Activated CD4-positive, alpha-beta T cell treated with anti-CD3 and anti-CD28 coated beads for 36 hours (primary cell): ENCODE results near the gene CDC20B. TPM values are rescaled to one million over a fixed set of nuclear protein-coding genes. Genes with fewer than 3 reads are reported as not detected.
A peak's percentile ranks its signal among the peaks of the same experiment; 100 is the strongest.
"Not testable (repeated sequence)": the region's sequence is repeated elsewhere in the genome, so short reads cannot be mapped to it uniquely, and the experiment has no call there.

ENCODE experiments used
- ATAC-seq: fragments of 200-7000 bp; cut with Tn5 transposase; one replicate; pipeline ENCODE4 v1.10.0; 2021; ENCODE audit warnings: mild to moderate bottlenecking, moderate library complexity
- CTCF ChIA-PET: fragments of 350-600 bp; sonication (Branson Sonifier 250); formaldehyde crosslinking; loops from one replicate; lab custom pipeline; 2021; ENCODE audit warnings: antibody characterized with exemption; lab: Charles Lee
- POLR2A ChIA-PET: fragments of 350-600 bp; sonication (Branson Sonifier 250); formaldehyde crosslinking; loops from one replicate; lab custom pipeline; 2021; ENCODE audit warnings: antibody characterized with exemption, inconsistent platforms; lab: Charles Lee
- DNase-seq: peaks from one replicate; pipeline ENCODE4 v3.0.0-alpha.2; 2020
- H3K27ac Mint-ChIP-seq: one replicate; pipeline ENCODE4 v1.8.0; 2021; ENCODE audit warnings: mixed read lengths
- H3K27me3 Mint-ChIP-seq: one replicate; pipeline ENCODE4 v1.8.0; 2021; ENCODE audit warnings: mixed read lengths
- H3K36me3 Mint-ChIP-seq: one replicate; pipeline ENCODE4 v1.8.0; 2021; ENCODE audit warnings: low read depth, mixed read lengths
- H3K4me1 Mint-ChIP-seq: one replicate; pipeline ENCODE4 v1.8.0; 2021; ENCODE audit warnings: mixed read lengths
- H3K4me3 Mint-ChIP-seq: one replicate; pipeline ENCODE4 v1.8.0; 2021; ENCODE audit warnings: mild to moderate bottlenecking, moderate library complexity, mixed read lengths
- H3K9me3 Mint-ChIP-seq: one replicate; pipeline ENCODE4 v1.8.0; 2021; ENCODE audit warnings: low read depth, mixed read lengths
- intact Hi-C, 2 experiments: fragments of 100-400 bp; cut with DNase I in 1 of 2; cut with micrococcal nuclease in 1 of 2; formaldehyde crosslinking; loops; one replicate each; pipeline versions ENCODE4 v1.14.2 to v1.15.1; 2022 to 2024; cut with DNase I, micrococcal nuclease
- total RNA-seq, 2 experiments: library from RNA; stranded (reverse); gene quantifications; one replicate each; pipeline ENCODE4 v1.2.3, GENCODE V29; 2021

Gene CDC20B
- total RNA-seq, 2 experiments from 2014 or later = not detected

- Mint-ChIP-seq H3K36me3 (peaks cover 25% of the 10 kb centered on the region), H3K9me3 (peaks cover 31% of the 10 kb centered on the region), H3K4me1 (peaks cover 72% of the 10 kb centered on the region), H3K27me3 (peaks cover 19% of the 10 kb centered on the region), H3K4me3 (peak overlapping the region; percentile 50), H3K27ac (no peak overlapping the region)
- peak; percentile 10 for DNase-seq
- CTCF ChIA-PET = interaction anchor here (1.0 kb wide), 1 partner anchor 234 kb away, joined by 3 read pairs; no protein-coding TSS in a partner anchor
- intact Hi-C loops = loop anchor here (1.0 to 5.0 kb wide), 5 partner anchors 29 to 198 kb away; no protein-coding TSS in a partner anchor
- ATAC-seq = peak; percentile 79
- POLR2A ChIA-PET = no interaction called here
Observed at GRCh38 chr5:55101556-55102276, 71.3 kb downstream of the CDC20B start.

- H3K4me3 Mint-ChIP-seq, H3K27ac Mint-ChIP-seq, DNase-seq, POLR2A ChIA-PET, CTCF ChIA-PET, ATAC-seq: not testable (repeated sequence)
- Mint-ChIP-seq H3K9me3 (peaks cover 31% of the 10 kb centered on the region), H3K27me3 (peaks cover 19% of the 10 kb centered on the region), H3K4me1 (peaks cover 77% of the 10 kb centered on the region), H3K36me3 (peaks cover 27% of the 10 kb centered on the region)
- intact Hi-C loops = loop anchor here in 1 of 2 experiments (5.0 kb wide), 1 partner anchor 64 kb away; no protein-coding TSS in a partner anchor
Observed at GRCh38 chr5:55101148-55101547, 71.8 kb downstream of the CDC20B start.

- H3K4me3 Mint-ChIP-seq = no peak overlapping the region
- ChIA-PET POLR2A (no interaction called here), CTCF (interaction anchor here (1.2 to 1.3 kb wide), 2 partner anchors 23 to 49 kb away, joined by 3 to 4 read pairs; no protein-coding TSS in a partner anchor)
- ATAC-seq (peak; percentile 16), DNase-seq (peak; percentile 15)
- peaks cover 67% of the 10 kb centered on the region for H3K4me1 Mint-ChIP-seq
- H3K27ac Mint-ChIP-seq = no peak overlapping the region
- H3K36me3 Mint-ChIP-seq = peaks cover 27% of the 10 kb centered on the region
- intact Hi-C loops = loop anchor here in 1 of 2 experiments (10.0 kb wide), 1 partner anchor 852 kb away; no protein-coding TSS in a partner anchor
- H3K9me3 Mint-ChIP-seq = peaks cover 31% of the 10 kb centered on the region
- H3K27me3 Mint-ChIP-seq = peaks cover 10% of the 10 kb centered on the region
Observed at GRCh38 chr5:55096861-55097260, 76.1 kb downstream of the CDC20B start.

- H3K9me3 Mint-ChIP-seq = peaks cover 31% of the 10 kb centered on the region
- no peak overlapping the region for H3K4me3 Mint-ChIP-seq
- POLR2A ChIA-PET = no interaction called here
- peaks cover 10% of the 10 kb centered on the region for H3K27me3 Mint-ChIP-seq
- H3K27ac Mint-ChIP-seq = peak overlapping the region; percentile 17
- intact Hi-C loops = loop anchor here in 1 of 2 experiments (10.0 kb wide), 1 partner anchor 851 kb away; no protein-coding TSS in a partner anchor
- CTCF ChIA-PET = interaction anchor here (0.6 to 2.0 kb wide), 4 partner anchors 22 to 131 kb away, joined by 3 to 5 read pairs (median 4); no protein-coding TSS in a partner anchor
- peaks cover 27% of the 10 kb centered on the region for H3K36me3 Mint-ChIP-seq
- peak; percentile 19 for DNase-seq
- peak; percentile 81 for ATAC-seq
- H3K4me1 Mint-ChIP-seq = peaks cover 60% of the 10 kb centered on the region
Observed at GRCh38 chr5:55096182-55096581, 76.8 kb downstream of the CDC20B start.

- intact Hi-C loops = loop anchor here in 1 of 2 experiments (10.0 kb wide), 1 partner anchor 846 kb away; no protein-coding TSS in a partner anchor
- H3K36me3 Mint-ChIP-seq, H3K27me3 Mint-ChIP-seq, H3K9me3 Mint-ChIP-seq, POLR2A ChIA-PET, H3K4me3 Mint-ChIP-seq, H3K27ac Mint-ChIP-seq, ATAC-seq, DNase-seq: not testable (repeated sequence)
- CTCF ChIA-PET = interaction anchor here (1.4 kb wide), 1 partner anchor 147 kb away, joined by 3 read pairs; no protein-coding TSS in a partner anchor
- H3K4me1 Mint-ChIP-seq = peaks cover 18% of the 10 kb centered on the region
Observed at GRCh38 chr5:55091011-55091410, 82.0 kb downstream of the CDC20B start.

GRCh38 chr5:55089301-55089700, 83.7 kb downstream of the CDC20B start:
- DNase-seq, intact Hi-C loops, H3K27ac Mint-ChIP-seq, H3K36me3 Mint-ChIP-seq, H3K27me3 Mint-ChIP-seq, H3K9me3 Mint-ChIP-seq, H3K4me1 Mint-ChIP-seq, CTCF ChIA-PET, H3K4me3 Mint-ChIP-seq, ATAC-seq: not testable (repeated sequence)
- POLR2A ChIA-PET = interaction anchor here (0.6 kb wide), 1 partner anchor 901 kb away, joined by 3 read pairs; no protein-coding TSS in a partner anchor

- Mint-ChIP-seq H3K4me3 (no peak overlapping the region), H3K4me1 (no peaks in the 10 kb centered on the region), H3K9me3 (peaks cover 13% of the 10 kb centered on the region), H3K27ac (no peak overlapping the region), H3K27me3 (peaks cover 2% of the 10 kb centered on the region), H3K36me3 (peaks cover 9% of the 10 kb centered on the region)
- ChIA-PET POLR2A (no interaction called here), CTCF (interaction anchor here (1.0 kb wide), 1 partner anchor 10 kb away, joined by 3 read pairs; no protein-coding TSS in a partner anchor)
- intact Hi-C loops = no loop called here
- no peak for ATAC-seq
- DNase-seq = no peak
Observed at GRCh38 chr5:55081541-55081940, 91.4 kb downstream of the CDC20B start.

GRCh38 chr5:55073211-55073610, 99.8 kb downstream of the CDC20B start:
- H3K4me3 Mint-ChIP-seq = peak overlapping the region; percentile 23
- ChIA-PET POLR2A (no interaction called here), CTCF (interaction anchor here (0.9 to 1.8 kb wide), 4 partner anchors 11 to 172 kb away, joined by 4 to 7 read pairs (median 6); no protein-coding TSS in a partner anchor)
- no peaks in the 10 kb centered on the region for H3K36me3 Mint-ChIP-seq
- peaks cover 33% of the 10 kb centered on the region for H3K4me1 Mint-ChIP-seq
- H3K27ac Mint-ChIP-seq = peak overlapping the region; percentile 52
- intact Hi-C loops = loop anchor here (2.0 to 10.0 kb wide), 5 partner anchors 48 to 1252 kb away; partner anchors contain the start of genes GZMK (in 1 of the 2) and IL6ST (in 1 of the 2)
- DNase-seq (peak; percentile 24), ATAC-seq (peak; percentile 47)
- H3K9me3 Mint-ChIP-seq = no peaks in the 10 kb centered on the region
- peaks cover 3% of the 10 kb centered on the region for H3K27me3 Mint-ChIP-seq

- ChIA-PET POLR2A (no interaction called here), CTCF (interaction anchor here (0.6 to 1.8 kb wide), 6 partner anchors 11 to 378 kb away, joined by 3 to 7 read pairs (median 4); no protein-coding TSS in a partner anchor)
- Mint-ChIP-seq H3K36me3 (no peaks in the 10 kb centered on the region), H3K9me3 (no peaks in the 10 kb centered on the region), H3K27ac (peak overlapping the region; percentile 52), H3K4me1 (peaks cover 33% of the 10 kb centered on the region), H3K4me3 (peak overlapping the region; percentile 23), H3K27me3 (peaks cover 2% of the 10 kb centered on the region)
- peak; percentile 83 for ATAC-seq
- intact Hi-C loops = loop anchor here (1.0 to 10.0 kb wide), 9 partner anchors 10 to 1252 kb away; partner anchors contain the start of genes GZMA (in 2 of the 2), GZMK (in 1 of the 2) and IL6ST (in 1 of the 2)
- DNase-seq = no peak
Observed at GRCh38 chr5:55072666-55073065, 100.3 kb downstream of the CDC20B start.

GRCh38 chr5:55071413-55071812, 101.6 kb downstream of the CDC20B start:
- Mint-ChIP-seq H3K9me3 (no peaks in the 10 kb centered on the region), H3K36me3 (no peaks in the 10 kb centered on the region), H3K4me1 (peaks cover 43% of the 10 kb centered on the region), H3K27ac (no peak overlapping the region), H3K4me3 (no peak overlapping the region), H3K27me3 (peaks cover 2% of the 10 kb centered on the region)
- CTCF ChIA-PET = interaction anchor here (1.1 to 1.8 kb wide), 3 partner anchors 9 to 127 kb away, joined by 3 to 7 read pairs (median 4); no protein-coding TSS in a partner anchor
- intact Hi-C loops = loop anchor here (5.0 to 10.0 kb wide), 3 partner anchors 61 to 1253 kb away; partner anchors contain the start of gene IL6ST (in 1 of the 2)
- DNase-seq (no peak), ATAC-seq (no peak)
- POLR2A ChIA-PET = no interaction called here

GRCh38 chr5:55070968-55071367, 102.0 kb downstream of the CDC20B start:
- Mint-ChIP-seq H3K27ac (no peak overlapping the region), H3K4me1 (peaks cover 47% of the 10 kb centered on the region), H3K4me3 (no peak overlapping the region), H3K36me3 (no peaks in the 10 kb centered on the region), H3K9me3 (no peaks in the 10 kb centered on the region), H3K27me3 (peaks cover 2% of the 10 kb centered on the region)
- DNase-seq (no peak), ATAC-seq (peak; percentile 18)
- intact Hi-C loops = loop anchor here (5.0 to 10.0 kb wide), 3 partner anchors 61 to 1254 kb away; partner anchors contain the start of gene IL6ST (in 1 of the 2)
- ChIA-PET POLR2A (no interaction called here), CTCF (interaction anchor here (1.1 to 2.1 kb wide), 3 partner anchors 10 to 127 kb away, joined by 3 to 22 read pairs (median 4); no protein-coding TSS in a partner anchor)
